ENCODE measurements around the gene MRPS18B.

DNA sequence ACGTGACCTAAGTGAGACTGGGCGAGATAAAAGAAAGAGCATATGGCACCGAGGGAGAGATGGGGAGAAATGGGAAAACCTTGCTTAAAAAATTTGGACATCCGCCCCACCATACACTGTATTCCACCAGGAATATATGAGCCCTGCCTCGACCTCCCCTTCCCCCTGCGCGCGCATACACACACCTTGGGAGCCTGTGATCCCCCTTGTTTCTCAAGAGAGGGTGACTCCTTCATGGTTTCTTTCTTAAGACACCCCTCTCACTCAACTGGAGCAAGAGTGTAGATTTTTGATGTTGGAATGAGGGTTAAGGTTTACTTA, 45.9 kb upstream of the MRPS18B start:
- TF ChIP-seq POLR2A (IDR thresholded peaks at IDR 0.05; ENCODE audit: low read length) (no peak), GATA1 (IDR thresholded peaks at IDR 0.05; ENCODE audit: low read depth, low read length) (no peak)

All from erythroblast (primary cell).